HG03342 (cell line): ENCODE measurements around the gene GPSM1.
"Not testable (repeated sequence)": the region's sequence is repeated elsewhere in the genome, so short reads cannot be mapped to it uniquely, and the experiment has no call there.

Experiments used
- ATAC-seq: cut with Tn5 transposase; IDR thresholded peaks from one replicate; pipeline ENCODE4 v1.9.1; 2021; ENCODE audit warnings: mild to moderate bottlenecking, moderate library complexity; ENCODE audit not compliant: unreplicated experiment

GPSM1 gene

GRCh38 chr9:136343121-136343883, 16.0 kb downstream of the GPSM1 start:
- no peak for ATAC-seq

GRCh38 chr9:136343884-136344269, 16.5 kb downstream of the GPSM1 start:
- ATAC-seq, result no peak

GRCh38 chr9:136344544-136345280, 17.4 kb downstream of the GPSM1 start:
- ATAC-seq, result no peak

- no peak for ATAC-seq
These were observed 18.2 kb downstream of the GPSM1 start for GRCh38 chr9:136345281-136346156.

GRCh38 chr9:136346157-136346481, 18.8 kb downstream of the GPSM1 start:
- no peak for ATAC-seq

GRCh38 chr9:136346927-136347465, 19.7 kb downstream of the GPSM1 start:
- ATAC-seq, result no peak

GRCh38 chr9:136347472-136348256, 20.3 kb downstream of the GPSM1 start:
- ATAC-seq, result no peak

- no peak for ATAC-seq
These were observed 21.4 kb downstream of the GPSM1 start for GRCh38 chr9:136348691-136349090.

- ATAC-seq, result no peak
These were observed 22.2 kb downstream of the GPSM1 start for GRCh38 chr9:136349546-136349945.

- ATAC-seq, result no peak
These were observed 24.0 kb downstream of the GPSM1 start for GRCh38 chr9:136351252-136351800.

- ATAC-seq, result not testable (repeated sequence)
These were observed 24.5 kb downstream of the GPSM1 start for GRCh38 chr9:136351868-136352267.

- no peak for ATAC-seq
These were observed 25.3 kb downstream of the GPSM1 start for GRCh38 chr9:136352682-136353081.

- ATAC-seq, result no peak
These were observed 25.7 kb downstream of the GPSM1 start for GRCh38 chr9:136353088-136353487.

- no peak for ATAC-seq
These were observed 26.6 kb downstream of the GPSM1 start for GRCh38 chr9:136353757-136354488.

- ATAC-seq, result no peak
These were observed 27.3 kb downstream of the GPSM1 start for GRCh38 chr9:136354592-136355085.

- ATAC-seq, result no peak
These were observed 28.5 kb downstream of the GPSM1 start for GRCh38 chr9:136355616-136356557.

GRCh38 chr9:136357202-136357725, 29.9 kb downstream of the GPSM1 start:
- no peak for ATAC-seq

GRCh38 chr9:136358016-136358415, 30.7 kb downstream of the GPSM1 start:
- no peak for ATAC-seq
